Measurements from ENCODE around the gene ARL2BP.

Gene ARL2BP

GRCh38 chr16:57252148-57252721, 7.2 kb downstream of the ARL2BP start:
- no peak for ATAC-seq
- H3K27ac Mint-ChIP-seq: no peak overlapping the region
- no peak for DNase-seq
- no peak overlapping the region for H3K4me3 Mint-ChIP-seq
- no peaks in the 10 kb centered on the region for H3K9me3 Mint-ChIP-seq
- H3K27me3 Mint-ChIP-seq: no peaks in the 10 kb centered on the region
- H3K36me3 Mint-ChIP-seq (ENCODE audit: low read depth): peaks cover 22% of the 10 kb centered on the region
- no peaks in the 10 kb centered on the region for H3K4me1 Mint-ChIP-seq

- no peak for ATAC-seq
- no peak overlapping the region for H3K4me3 Mint-ChIP-seq
- H3K36me3 Mint-ChIP-seq (ENCODE audit: low read depth): peaks cover 16% of the 10 kb centered on the region
- H3K27me3 Mint-ChIP-seq: no peaks in the 10 kb centered on the region
- H3K9me3 Mint-ChIP-seq: no peaks in the 10 kb centered on the region
- no peak for DNase-seq
- peaks cover 3% of the 10 kb centered on the region for H3K4me1 Mint-ChIP-seq
- H3K27ac Mint-ChIP-seq: no peak overlapping the region
These were observed 8.4 kb downstream of the ARL2BP start for GRCh38 chr16:57253466-57253865.

- Mint-ChIP-seq H3K9me3 (no peaks in the 10 kb centered on the region), H3K27ac (no peak overlapping the region)
These were observed 10.8 kb downstream of the ARL2BP start for GRCh38 chr16:57255686-57256415.

GRCh38 chr16:57256601-57257395, 11.7 kb downstream of the ARL2BP start:
- no peak overlapping the region for H3K4me3 Mint-ChIP-seq
- ATAC-seq (no peak), DNase-seq (no peak)
- H3K4me1 Mint-ChIP-seq: peaks cover 16% of the 10 kb centered on the region
- H3K36me3 Mint-ChIP-seq (ENCODE audit: low read depth): peaks cover 10% of the 10 kb centered on the region
- H3K27ac Mint-ChIP-seq: no peak overlapping the region
- H3K9me3 Mint-ChIP-seq: no peaks in the 10 kb centered on the region
- no peaks in the 10 kb centered on the region for H3K27me3 Mint-ChIP-seq

More at GRCh38 chr16:57255686-57256415, 10.8 kb downstream of the ARL2BP start:
- H3K36me3 Mint-ChIP-seq (ENCODE audit: low read depth): peaks cover 14% of the 10 kb centered on the region
- H3K4me1 Mint-ChIP-seq: peaks cover 15% of the 10 kb centered on the region
- DNase-seq: no peak
- H3K27me3 Mint-ChIP-seq: no peaks in the 10 kb centered on the region
- ATAC-seq: no peak
- H3K4me3 Mint-ChIP-seq: no peak overlapping the region

GRCh38 chr16:57257455-57258070, 12.5 kb downstream of the ARL2BP start:
- no peak overlapping the region for H3K27ac Mint-ChIP-seq
- DNase-seq: no peak
- ATAC-seq: no peak
- no peaks in the 10 kb centered on the region for H3K27me3 Mint-ChIP-seq
- no peak overlapping the region for H3K4me3 Mint-ChIP-seq
- H3K9me3 Mint-ChIP-seq: no peaks in the 10 kb centered on the region
- peaks cover 3% of the 10 kb centered on the region for H3K36me3 Mint-ChIP-seq (ENCODE audit: low read depth)
- peaks cover 16% of the 10 kb centered on the region for H3K4me1 Mint-ChIP-seq

- ATAC-seq (no peak), DNase-seq (no peak)
- H3K27ac Mint-ChIP-seq: no peak overlapping the region
- no peaks in the 10 kb centered on the region for H3K27me3 Mint-ChIP-seq
- H3K4me3 Mint-ChIP-seq: no peak overlapping the region
- H3K36me3 Mint-ChIP-seq (ENCODE audit: low read depth): no peaks in the 10 kb centered on the region
- H3K9me3 Mint-ChIP-seq: no peaks in the 10 kb centered on the region
- peaks cover 16% of the 10 kb centered on the region for H3K4me1 Mint-ChIP-seq
These were observed 13.3 kb downstream of the ARL2BP start for GRCh38 chr16:57258226-57258909.

GRCh38 chr16:57258910-57259475, 13.9 kb downstream of the ARL2BP start:
- H3K9me3 Mint-ChIP-seq: no peaks in the 10 kb centered on the region
- no peak overlapping the region for H3K27ac Mint-ChIP-seq
- H3K27me3 Mint-ChIP-seq: no peaks in the 10 kb centered on the region
- DNase-seq (no peak), ATAC-seq (no peak)
- peaks cover 16% of the 10 kb centered on the region for H3K4me1 Mint-ChIP-seq
- no peak overlapping the region for H3K4me3 Mint-ChIP-seq
- no peaks in the 10 kb centered on the region for H3K36me3 Mint-ChIP-seq (ENCODE audit: low read depth)

- H3K27ac Mint-ChIP-seq: peak overlapping the region; percentile 74
- no peaks in the 10 kb centered on the region for H3K36me3 Mint-ChIP-seq (ENCODE audit: low read depth)
- no peaks in the 10 kb centered on the region for H3K27me3 Mint-ChIP-seq
- H3K9me3 Mint-ChIP-seq: no peaks in the 10 kb centered on the region
- DNase-seq (peak; percentile 25), ATAC-seq (peak; percentile 62)
- H3K4me1 Mint-ChIP-seq: peaks cover 20% of the 10 kb centered on the region
- peak overlapping the region; percentile 44 for H3K4me3 Mint-ChIP-seq
These were observed 15.4 kb downstream of the ARL2BP start for GRCh38 chr16:57260294-57260929.

- H3K4me3 Mint-ChIP-seq: no peak overlapping the region
- no peak overlapping the region for H3K27ac Mint-ChIP-seq
- DNase-seq: no peak
- no peaks in the 10 kb centered on the region for H3K36me3 Mint-ChIP-seq (ENCODE audit: low read depth)
- H3K9me3 Mint-ChIP-seq: no peaks in the 10 kb centered on the region
- no peak for ATAC-seq
- H3K4me1 Mint-ChIP-seq: peaks cover 31% of the 10 kb centered on the region
- H3K27me3 Mint-ChIP-seq: no peaks in the 10 kb centered on the region
These were observed 16.7 kb downstream of the ARL2BP start for GRCh38 chr16:57261806-57262205.

- ATAC-seq (no peak), DNase-seq (no peak)
- Mint-ChIP-seq H3K4me3 (no peak overlapping the region), H3K9me3 (no peaks in the 10 kb centered on the region), H3K4me1 (peaks cover 41% of the 10 kb centered on the region), H3K27ac (peak overlapping the region; percentile 56), H3K27me3 (no peaks in the 10 kb centered on the region), H3K36me3 (ENCODE audit: low read depth) (no peaks in the 10 kb centered on the region)
These were observed 17.9 kb downstream of the ARL2BP start for GRCh38 chr16:57262841-57263540.

GRCh38 chr16:57263541-57264351, 18.7 kb downstream of the ARL2BP start:
- no peaks in the 10 kb centered on the region for H3K27me3 Mint-ChIP-seq
- H3K4me3 Mint-ChIP-seq: no peak overlapping the region
- DNase-seq: no peak
- H3K36me3 Mint-ChIP-seq (ENCODE audit: low read depth): no peaks in the 10 kb centered on the region
- no peaks in the 10 kb centered on the region for H3K9me3 Mint-ChIP-seq
- peaks cover 45% of the 10 kb centered on the region for H3K4me1 Mint-ChIP-seq
- H3K27ac Mint-ChIP-seq: no peak overlapping the region
- ATAC-seq: no peak

- Mint-ChIP-seq H3K27me3 (no peaks in the 10 kb centered on the region), H3K4me3 (no peak overlapping the region), H3K36me3 (ENCODE audit: low read depth) (no peaks in the 10 kb centered on the region), H3K27ac (no peak overlapping the region), H3K9me3 (no peaks in the 10 kb centered on the region), H3K4me1 (peaks cover 49% of the 10 kb centered on the region)
- ATAC-seq (no peak), DNase-seq (no peak)
These were observed 19.3 kb downstream of the ARL2BP start for GRCh38 chr16:57264381-57264780.

Measured in activated naive CD8-positive, alpha-beta T cell treated with anti-CD3 and anti-CD28 coated beads, Interleukin-2, amount 50 U/mL, for 24 hours (primary cell).